Measurements from ENCODE around the gene ADAMTS20.

Gene ADAMTS20

GRCh38 chr12:43307126-43307525 is 244.9 kb downstream of the ADAMTS20 start:
- DNase-seq = no peak

- DNase-seq = peak; percentile 98
Measured at GRCh38 chr12:43306066-43306465, 245.9 kb downstream of the ADAMTS20 start.

- DNase-seq = no peak
Measured at GRCh38 chr12:43305065-43305464, 246.9 kb downstream of the ADAMTS20 start.

Measured in HCEC 1CT (cell line).